GM12801 (cell line): Measurements from ENCODE around the gene DPF1.

Source experiments
- CTCF ChIP-seq: IDR thresholded peaks from one replicate; pipeline ENCODE4 v1.5.1; 2011; ENCODE audit warnings: control low read depth; ENCODE audit not compliant: insufficient read length; ENCODE audit errors: extremely low read depth

The DPF1 gene

DNA sequence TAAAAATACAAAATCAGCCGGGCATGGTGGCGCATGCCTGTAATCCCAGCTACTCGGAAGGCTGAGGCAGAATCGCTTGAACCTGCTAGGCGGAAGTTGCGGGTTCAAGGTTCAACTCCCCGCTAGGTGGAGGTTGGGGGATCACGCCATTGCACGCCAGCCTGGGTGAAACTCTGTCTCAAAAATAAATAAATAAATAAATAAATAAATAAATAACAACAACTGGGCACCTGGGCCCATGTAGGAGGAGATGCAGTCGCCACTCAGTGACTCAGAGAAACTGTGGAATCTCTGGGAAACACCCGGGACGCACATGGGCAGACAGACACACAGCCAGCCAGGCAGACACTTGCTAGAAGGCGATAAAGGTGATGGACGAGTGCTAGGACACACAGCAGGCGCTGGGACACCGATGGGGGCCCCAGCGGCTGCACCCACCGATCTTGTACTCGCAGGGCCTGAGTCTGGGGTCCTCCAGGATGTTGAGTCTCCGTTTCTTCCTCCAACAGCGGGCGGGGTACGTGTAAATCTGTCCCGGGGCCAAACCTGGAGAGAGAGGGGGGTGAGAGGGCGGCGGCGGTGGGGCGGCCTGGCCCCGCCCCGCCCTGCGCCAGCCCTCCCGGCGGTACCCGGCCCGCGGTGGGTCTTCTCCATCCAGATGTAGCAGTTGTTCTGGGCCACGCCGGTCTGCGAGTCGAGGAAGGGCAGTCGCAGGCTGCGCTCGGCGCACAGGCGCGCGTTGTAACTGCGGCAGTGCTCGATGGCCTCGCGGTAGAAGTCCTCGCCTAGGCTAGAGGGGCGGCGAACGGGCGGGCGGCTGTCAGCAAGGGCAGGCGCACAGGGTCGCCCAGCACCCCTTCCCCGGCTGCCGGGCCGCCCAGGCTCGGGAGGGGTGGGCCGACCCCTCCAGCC lies 1.8 kb downstream of the DPF1 start:
- no peak for TF ChIP-seq CTCF

DNA sequence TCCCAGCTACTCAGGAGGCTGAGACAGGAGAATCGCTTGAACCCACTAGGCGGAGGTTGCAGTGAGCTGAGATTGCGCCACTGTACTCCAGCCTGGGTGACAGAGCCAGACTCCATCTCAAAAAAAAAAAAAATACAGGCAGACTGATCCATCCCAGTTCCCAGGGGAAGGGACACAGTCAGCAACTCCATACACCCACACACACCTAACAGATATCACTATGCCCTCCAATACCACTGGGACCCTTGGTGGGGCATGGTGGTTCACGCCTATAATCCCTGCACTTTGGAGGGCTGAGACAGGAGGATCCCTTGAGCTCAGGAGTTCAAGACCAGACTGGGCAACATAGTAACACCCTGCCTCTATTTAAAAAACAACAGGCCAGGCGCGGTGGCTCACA lies 2.6 kb downstream of the DPF1 start:
- no peak for TF ChIP-seq CTCF

DNA sequence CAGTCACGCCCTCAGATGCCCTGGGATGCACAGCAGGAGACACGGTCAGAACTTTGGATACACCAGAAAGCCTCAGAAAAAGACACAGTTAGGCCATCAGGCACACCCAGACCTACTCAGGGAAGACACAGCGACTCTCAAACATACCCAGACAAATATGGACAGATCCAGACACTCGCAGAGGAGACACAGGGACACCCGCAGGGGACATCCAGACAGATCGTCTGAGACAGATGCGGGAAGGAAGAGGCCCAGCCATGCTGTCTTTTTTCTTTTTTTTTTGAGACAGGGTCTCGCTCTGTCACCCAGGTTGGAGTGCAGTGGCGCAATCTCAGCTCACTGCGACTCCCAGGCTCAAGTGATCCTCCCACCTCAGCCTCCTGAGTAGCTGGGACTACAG lies 4.8 kb downstream of the DPF1 start:
- TF ChIP-seq CTCF = no peak

DNA sequence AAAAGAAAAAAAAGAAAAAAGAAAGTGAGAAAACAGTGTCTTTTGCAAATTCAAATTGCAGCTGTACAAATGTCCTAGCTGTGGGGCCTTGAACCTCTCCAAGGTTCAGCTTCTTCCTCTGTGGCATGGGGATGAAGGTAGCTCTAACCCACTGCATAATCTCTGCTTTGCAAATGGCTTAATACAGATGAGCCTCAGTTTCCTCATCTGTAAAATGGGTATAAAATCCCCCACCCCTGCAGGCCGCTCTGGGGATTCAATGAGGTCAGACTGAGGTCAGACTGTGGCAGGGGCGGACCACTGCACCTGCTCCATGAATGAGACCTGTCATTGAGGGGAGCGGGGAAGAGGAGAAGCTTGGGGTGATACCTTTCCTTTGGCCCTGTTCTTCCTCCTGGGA lies 5.8 kb downstream of the DPF1 start:
- no peak for TF ChIP-seq CTCF

GRCh38 chr19:38216785-38217641 lies 7.0 kb downstream of the DPF1 start:
- TF ChIP-seq CTCF = no peak

DNA sequence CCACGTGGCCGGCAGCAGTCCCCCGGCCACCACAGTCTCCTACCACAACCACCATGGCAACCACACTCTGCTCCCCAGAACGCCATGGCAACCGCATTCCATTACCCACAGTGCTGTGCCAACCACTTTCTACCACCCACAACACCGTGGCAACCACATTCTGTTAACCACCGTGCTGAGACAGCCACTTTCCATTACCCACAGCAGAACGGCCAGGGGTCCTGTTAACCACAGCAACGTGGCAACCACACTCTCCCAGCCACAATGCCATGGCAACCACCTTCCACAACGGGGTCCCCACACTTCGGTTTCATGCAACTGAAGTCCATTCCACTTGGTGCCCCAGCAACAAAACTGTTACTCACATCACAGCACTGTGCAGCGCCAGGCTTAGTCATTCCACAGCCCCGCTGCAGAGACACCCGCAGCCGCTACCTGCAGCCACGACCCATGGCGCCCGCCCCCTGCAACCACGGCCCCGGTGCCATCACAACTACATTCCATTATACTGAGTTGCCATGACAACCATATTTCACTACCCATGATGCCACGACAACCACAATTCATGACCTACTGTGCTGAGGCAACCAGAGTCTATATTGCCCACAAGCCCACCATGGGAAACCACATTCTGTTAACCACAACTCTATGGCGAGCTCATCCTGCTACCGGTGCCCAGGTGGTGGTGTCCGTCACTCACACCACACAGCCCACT lies 10.0 kb downstream of the DPF1 start:
- no peak for TF ChIP-seq CTCF

DNA sequence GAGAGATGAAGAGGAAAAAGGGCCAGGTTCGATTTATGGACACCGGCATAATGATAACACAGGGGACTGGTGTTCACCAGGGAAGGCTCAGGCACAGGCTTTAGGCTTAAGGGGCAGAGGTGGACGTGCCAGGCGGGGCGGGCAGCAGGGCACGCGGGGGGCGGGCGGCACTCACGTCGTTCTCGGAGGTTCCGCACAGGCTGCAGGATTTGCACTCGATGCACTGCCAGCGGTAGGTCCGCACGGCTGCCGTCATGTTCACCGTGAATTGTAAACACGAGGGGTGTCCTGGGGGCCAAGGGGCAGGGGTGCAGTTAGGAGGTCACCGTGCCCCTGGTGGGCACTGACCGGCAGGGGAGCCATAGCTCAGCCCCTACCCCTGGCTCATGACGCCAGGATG lies 10.6 kb downstream of the DPF1 start:
- TF ChIP-seq CTCF = no peak
